Measurements from ENCODE around the gene COA5.

COA5 gene, protein sequence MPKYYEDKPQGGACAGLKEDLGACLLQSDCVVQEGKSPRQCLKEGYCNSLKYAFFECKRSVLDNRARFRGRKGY

DNA sequence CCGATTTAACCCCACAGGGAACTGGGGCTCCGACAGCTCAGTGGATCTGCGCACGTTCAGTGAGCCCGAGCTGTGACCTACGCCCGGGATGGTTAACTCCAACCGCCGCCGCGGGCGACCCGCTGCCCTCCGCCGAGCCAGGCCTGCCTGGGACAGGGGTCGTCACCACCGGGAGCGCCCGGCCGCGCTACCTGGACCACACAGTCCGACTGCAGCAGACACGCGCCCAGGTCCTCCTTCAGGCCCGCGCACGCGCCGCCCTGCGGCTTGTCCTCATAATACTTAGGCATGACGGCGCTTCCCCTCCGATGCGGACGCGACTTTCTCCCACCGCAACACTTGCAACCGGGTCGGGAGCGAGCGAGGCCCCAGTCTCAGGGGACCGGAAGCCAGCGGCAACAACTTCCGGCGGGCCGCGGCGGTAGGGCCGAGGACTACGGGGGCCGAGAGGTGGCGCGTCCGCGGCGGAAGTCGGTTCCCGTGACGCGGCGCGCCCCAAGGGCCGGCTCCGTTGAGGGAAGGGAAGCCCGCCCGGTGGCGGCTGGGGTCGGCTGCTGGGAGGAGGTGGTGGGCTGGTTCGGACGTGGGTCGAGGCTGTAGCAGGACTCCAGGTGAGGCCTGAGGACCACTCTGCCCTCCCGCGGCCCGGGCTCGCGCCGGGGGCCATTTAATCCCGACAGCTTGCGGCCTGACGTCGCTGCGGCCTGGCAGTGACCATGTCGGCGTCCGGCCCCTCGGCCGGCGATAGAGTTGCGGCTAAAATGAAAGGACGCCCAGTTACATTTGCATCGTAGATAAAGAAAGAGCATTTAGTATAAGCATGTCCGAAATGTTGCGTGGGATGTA lies at the start of gene COA5, which contains the start of gene UNC50:
Gene COA5 (minus strand): TSS at position 397 of the 846 bp plus-strand sequence. CDS start 107 bp downstream, at position 290.
Gene UNC50 (plus strand): TSS at position 474 of the 846 bp plus-strand sequence. CDS start 1,171 bp downstream, outside the sequence.
- DNase-seq (ENCODE audit: low read depth in 2 of 2, low spot score in 1 of 2): peak; percentile 74 to 76

DNA sequence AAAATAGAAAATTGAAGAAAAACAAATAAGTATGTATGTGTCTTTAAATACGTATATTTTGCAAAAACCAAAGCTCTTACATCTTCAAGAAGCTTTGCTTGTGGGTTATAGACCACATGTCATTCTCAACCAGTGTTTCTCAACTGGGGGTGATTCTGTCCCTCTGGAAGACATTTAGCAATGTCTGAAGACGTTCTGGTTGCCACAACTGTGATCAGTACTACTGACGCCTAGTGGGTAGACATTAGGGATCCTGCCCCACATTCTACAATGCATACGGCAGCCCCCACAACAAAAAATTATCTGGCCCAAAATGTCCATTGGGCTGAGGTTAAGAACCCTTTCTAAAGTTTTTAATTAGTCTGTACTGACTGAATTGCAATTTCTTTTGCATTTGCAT lies 48.5 kb upstream of the COA5 start:
- DNase-seq (ENCODE audit: low read depth in 2 of 2, low spot score in 1 of 2): no peak

DNA sequence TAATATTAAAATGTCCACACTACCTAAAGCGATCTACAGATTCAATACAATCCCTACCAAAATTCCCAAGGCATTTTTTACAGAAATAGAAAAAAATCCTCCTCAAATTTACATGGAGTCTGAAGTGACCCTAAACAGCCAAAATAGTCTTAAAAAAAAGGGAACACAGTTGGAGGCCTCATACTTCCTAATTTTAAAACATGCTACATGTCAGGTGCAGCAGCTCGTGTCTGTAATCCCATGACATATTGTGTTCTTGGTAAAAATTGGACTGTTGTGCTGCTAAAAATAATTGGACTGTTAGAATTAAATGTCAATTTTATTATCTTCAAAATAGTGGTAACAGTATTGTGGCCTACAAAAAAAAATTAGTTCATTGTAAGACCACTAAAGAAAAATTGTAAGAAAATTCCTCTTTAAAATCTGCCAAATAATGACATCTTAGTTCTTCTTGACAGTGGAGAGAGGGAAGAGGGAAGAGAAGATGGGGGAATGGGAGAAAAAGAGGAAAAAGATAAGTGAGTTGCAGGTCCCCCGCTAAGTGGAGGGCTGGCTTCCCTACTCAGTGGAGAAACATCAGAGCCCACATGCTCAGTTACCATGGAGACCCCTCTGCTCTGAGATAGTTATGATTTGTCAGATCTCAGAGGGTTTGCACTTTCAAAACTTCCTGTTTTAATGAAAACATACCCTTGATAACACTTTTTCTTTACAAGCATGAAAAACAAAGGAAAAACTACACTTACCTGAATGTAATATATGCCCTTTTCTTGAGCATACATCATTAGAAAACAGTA lies 46.6 kb upstream of the COA5 start:
- no peak for DNase-seq (ENCODE audit: low read depth in 2 of 2, low spot score in 1 of 2)

DNA sequence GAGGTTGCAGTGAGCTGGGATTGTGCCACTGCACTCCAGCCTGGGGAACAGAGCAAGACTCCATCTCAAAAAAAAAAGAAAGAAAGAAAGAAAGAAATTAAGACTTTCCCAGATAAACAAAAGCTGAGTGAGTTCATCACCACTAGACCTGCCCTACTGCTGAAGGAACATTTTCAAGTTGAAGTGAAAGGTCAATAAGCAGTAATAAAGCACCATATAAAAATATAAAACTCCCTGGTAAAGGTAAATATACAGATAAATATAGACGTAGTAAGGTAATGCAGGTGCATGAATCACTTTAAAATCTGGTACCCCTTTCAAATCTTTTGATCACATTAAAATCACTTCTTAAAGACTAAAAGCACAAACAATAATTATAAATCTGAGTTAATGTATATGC lies 42.7 kb upstream of the COA5 start:
- no peak for DNase-seq (ENCODE audit: low read depth in 2 of 2, low spot score in 1 of 2)

DNA sequence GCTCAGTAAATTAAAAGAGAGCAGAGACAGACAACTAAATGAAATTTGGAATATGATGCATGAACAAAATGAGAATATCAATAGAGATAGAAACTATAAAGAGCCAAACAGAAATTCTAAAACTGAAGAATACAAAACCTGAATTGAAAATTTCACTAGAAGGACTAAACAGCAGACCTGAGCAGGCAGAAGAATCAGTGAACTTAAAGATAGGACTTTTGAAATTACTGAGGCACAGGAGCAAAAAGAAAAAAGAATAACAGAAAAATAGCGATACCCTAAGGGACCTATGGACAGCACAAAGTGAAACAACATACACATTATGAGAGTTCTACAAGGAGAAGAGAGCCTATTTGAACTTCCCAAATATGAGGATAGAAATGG lies 41.7 kb upstream of the COA5 start:
- DNase-seq (ENCODE audit: low read depth in 2 of 2, low spot score in 1 of 2): no peak

DNA sequence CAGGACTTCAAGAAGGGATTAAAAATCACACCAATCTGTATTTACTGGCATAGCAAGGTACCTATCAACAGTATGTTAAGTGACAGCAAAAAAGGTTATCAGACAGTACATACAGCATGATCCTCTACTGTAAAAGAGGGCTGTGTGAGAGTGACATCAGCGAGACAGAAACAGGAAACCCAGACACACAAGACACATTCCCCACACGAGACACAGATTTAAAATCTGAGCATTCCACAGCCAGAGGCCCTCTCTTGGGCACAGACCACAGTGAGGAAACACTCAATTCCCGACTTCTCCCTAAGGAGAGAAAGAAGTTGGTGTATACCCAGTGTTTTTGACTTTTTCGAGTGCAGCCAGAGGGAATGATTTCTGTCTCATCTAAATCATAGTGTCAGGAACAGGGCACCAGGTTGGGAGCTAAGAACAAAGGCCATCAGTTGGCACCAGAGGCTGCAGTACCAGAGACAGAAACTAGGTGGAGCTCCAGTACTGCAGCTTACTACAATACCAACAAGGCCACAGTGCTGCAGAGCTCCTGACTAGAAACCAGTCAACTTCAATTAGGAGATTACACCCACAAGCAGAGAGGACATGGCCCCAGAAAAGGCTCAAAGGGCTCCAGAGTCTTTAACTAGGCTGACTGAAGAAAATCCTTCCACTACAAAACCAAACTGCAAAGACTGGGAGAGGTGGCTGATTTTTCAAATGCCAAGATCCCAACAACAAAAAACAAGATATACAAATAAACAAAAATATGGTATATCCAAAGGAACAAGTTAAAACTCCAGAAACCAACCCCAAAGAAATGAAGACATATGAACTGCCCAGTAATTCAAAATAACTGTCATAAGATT lies 41.1 kb upstream of the COA5 start:
- DNase-seq (ENCODE audit: low read depth in 2 of 2, low spot score in 1 of 2): peak; percentile 57 to 82

- no peak for DNase-seq (ENCODE audit: low read depth in 2 of 2, low spot score in 1 of 2)
Observed at GRCh38 chr2:98648451-98648850, 40.1 kb upstream of the COA5 start.

DNA sequence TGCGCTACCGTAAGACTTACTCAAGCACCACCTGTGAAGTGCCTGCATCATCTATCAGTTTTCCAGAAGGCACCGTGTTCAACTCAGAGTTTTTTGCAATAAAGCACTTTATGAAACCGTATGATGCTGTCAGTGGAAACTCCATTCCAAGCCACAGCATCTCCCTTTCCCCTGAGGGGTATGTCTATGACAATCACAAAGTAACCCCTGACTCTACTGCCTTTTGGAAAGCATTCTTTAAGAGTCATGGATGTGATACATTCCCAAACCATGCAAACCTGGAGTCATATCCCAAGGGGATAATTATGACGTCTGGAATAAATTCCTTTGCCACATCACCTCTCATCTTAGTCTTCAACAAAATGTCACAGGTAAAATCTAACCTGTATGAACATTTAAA lies 39.3 kb upstream of the COA5 start:
- DNase-seq (ENCODE audit: low read depth in 2 of 2, low spot score in 1 of 2): no peak

DNA sequence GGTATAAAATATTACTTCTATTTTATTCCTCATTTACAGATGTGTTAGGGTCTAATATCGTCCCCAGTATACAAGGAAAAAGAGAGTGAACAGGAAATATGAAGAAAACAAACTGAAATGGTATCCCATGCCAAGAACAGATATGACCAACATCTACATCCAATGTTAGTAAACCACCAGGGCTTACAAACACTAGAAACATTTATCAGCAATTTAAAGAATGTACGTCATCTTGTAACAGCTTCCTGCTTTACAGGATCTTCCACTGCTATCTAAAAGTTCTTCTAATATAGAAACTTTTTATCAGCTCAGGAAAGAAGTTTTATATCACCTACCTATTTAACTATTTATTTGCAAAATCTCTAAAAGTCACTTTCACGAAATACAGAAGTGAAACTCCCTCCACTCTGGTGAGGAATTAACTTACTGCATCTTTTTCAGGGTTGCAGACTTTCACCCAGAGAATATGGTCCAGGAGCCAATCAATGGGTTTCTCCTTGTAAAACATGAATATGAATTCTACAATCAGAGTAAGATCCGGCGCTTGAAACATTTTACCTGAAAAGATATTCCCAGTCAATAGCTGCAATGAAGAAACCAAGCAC lies 35.3 kb upstream of the COA5 start:
- DNase-seq (ENCODE audit: low read depth in 2 of 2, low spot score in 1 of 2): no peak

- no peak for DNase-seq (ENCODE audit: low read depth in 2 of 2, low spot score in 1 of 2)
Observed at GRCh38 chr2:98637401-98638147, 29.3 kb upstream of the COA5 start.

DNA sequence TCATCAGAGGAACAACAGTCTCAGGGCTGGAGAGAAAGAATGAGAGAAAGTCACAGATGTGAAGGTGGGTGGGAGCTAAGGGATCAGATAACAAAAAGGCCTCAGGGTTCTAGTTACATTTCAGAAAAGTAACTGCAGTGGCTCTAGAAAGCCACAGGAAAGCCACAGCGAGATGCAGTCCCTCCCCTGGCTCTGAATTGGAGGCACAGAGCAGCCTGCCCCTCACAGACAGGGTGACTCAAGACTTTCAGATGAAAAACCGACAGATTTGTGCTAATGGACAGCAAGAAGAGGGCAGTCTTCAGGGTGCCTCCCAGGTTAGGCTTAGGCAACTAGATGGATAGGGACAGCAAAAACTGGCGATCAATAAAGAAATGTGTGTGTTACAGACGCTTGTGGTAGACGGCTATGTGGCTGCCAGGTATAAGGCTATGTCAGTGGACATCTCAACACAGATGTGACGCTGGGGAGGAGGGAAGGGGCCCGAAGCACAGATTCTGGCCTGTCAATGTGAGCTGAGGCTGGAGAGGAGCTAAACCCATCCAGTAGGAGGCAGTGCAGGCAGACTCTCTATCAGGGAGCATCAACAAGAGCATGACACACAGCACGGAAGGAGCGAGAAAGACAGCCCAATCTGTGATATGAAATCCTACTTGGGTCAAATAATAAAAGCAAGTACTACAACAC lies 26.2 kb upstream of the COA5 start:
- DNase-seq (ENCODE audit: low read depth in 2 of 2, low spot score in 1 of 2): no peak

GRCh38 chr2:98632351-98632750 lies 24.0 kb upstream of the COA5 start:
- DNase-seq (ENCODE audit: low read depth in 2 of 2, low spot score in 1 of 2): no peak

DNA sequence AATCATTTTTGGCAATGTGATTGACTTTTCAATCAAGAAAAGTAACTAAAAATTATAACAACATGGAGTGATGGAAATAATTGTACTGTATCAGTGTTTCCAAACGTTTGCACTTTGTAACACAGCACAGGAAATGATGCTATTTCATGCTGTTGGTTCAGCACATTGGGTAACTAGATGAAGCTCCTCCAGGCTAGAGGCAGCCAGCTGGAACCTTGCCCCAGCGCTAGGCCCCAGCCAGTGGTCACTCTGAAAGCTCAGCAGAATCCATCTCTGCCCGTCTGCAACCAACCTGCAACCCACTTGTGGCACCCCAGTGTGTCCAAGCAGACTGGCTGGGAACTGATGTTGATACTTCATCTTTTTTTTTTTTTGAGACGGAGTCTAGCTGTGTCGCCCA lies 15.3 kb upstream of the COA5 start:
- DNase-seq (ENCODE audit: low read depth in 2 of 2, low spot score in 1 of 2): no peak

GRCh38 chr2:98617149-98617548 lies 8.8 kb upstream of the COA5 start:
- no peak for DNase-seq (ENCODE audit: low read depth in 2 of 2, low spot score in 1 of 2)

GRCh38 chr2:98615481-98615880 lies 7.2 kb upstream of the COA5 start:
- DNase-seq (ENCODE audit: low read depth in 2 of 2, low spot score in 1 of 2): no peak

- no peak for DNase-seq (ENCODE audit: low read depth in 2 of 2, low spot score in 1 of 2)
Observed at GRCh38 chr2:98614024-98614739, 5.9 kb upstream of the COA5 start.

- DNase-seq (ENCODE audit: low read depth in 2 of 2, low spot score in 1 of 2): no peak
Observed at GRCh38 chr2:98608962-98609604, 771 bp upstream of the COA5 start.

DNA sequence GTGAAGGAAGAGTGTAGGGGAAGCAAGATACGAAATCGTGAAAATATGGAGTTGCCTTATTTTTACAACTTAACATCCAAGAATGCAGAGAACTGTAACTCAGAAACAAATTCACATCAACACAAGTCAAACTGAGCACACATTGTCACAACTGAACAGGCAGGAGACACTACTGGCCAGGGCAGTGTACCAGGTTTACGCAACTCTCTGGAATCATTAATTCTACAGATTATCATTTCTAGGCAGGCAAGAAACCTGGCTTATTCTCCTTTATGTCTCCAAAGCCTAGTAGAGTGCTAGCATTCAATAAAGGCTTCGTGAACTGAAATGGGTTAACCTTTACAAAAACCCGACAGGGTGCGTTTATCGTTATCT lies 584 bp downstream of the COA5 start:
- DNase-seq (ENCODE audit: low read depth in 2 of 2, low spot score in 1 of 2): no peak

Data from stimulated activated CD8-positive, alpha-beta memory T cell treated with anti-CD3 and anti-CD28 coated beads, Interleukin-4, amount 100 ng/mL, for 4 hours (primary cell).